ENCODE results near the gene MYO18B. TPM values are rescaled to one million over a fixed set of nuclear protein-coding genes. Genes with fewer than 3 reads are reported as not detected.

Gene MYO18B
- total RNA-seq, 2 experiments from 2014 or later: 1.2 TPM

DNA sequence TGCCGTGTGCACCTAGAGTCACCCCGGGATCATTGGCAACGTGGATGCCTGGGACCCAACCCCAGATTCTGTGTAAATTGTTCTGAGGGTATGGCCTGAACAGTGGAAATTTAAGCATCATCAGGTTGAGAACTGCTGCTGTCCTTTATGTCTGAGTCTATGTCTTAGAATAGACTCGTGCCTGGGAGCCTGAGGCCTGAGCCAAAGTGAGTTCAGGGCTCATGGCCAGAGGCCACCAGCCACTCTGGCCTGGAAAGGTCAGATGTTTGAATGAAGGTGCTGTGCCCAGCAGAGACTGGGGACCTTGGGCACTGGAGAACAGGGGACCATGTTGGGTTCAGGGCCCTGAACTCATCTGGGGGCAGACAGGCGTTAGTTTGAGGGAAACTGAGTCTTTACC is 91.1 kb downstream of the MYO18B start:
- no peaks in the 10 kb centered on the region for H3K36me3 Mint-ChIP-seq (ENCODE audit: low read depth)
- ATAC-seq (no peak), DNase-seq (no peak)
- H3K9me3 Mint-ChIP-seq (ENCODE audit: insufficient read depth): no peaks in the 10 kb centered on the region
- H3K27me3 Mint-ChIP-seq (ENCODE audit: low read depth): no peaks in the 10 kb centered on the region
- H3K27ac Mint-ChIP-seq: no peak overlapping the region
- H3K4me3 Mint-ChIP-seq: no peak overlapping the region
- POLR2A ChIA-PET: no interaction called here
- H3K4me1 Mint-ChIP-seq (ENCODE audit: low read depth): no peaks in the 10 kb centered on the region
- CTCF ChIA-PET: no interaction called here

DNA sequence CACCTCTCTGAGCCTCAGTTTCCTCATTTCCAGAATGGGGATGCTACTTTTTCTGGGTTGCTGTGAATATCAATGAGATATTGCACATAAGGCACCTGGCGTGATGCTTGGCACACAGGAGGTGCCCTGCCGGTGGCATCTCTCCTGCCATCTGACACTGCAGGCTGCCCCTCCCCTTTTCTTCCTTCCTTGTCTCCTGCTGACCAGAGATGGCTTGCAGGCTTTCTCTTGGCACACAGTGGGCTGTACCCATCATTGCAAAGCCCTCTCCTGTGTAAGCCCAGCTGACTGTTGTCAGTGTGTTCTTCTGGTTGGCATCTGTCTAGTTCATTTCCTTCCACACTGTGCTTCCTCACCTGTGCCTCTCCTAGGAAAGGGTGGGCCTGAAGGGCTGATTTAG is 91.7 kb downstream of the MYO18B start:
- no peaks in the 10 kb centered on the region for H3K9me3 Mint-ChIP-seq (ENCODE audit: insufficient read depth)

DNA sequence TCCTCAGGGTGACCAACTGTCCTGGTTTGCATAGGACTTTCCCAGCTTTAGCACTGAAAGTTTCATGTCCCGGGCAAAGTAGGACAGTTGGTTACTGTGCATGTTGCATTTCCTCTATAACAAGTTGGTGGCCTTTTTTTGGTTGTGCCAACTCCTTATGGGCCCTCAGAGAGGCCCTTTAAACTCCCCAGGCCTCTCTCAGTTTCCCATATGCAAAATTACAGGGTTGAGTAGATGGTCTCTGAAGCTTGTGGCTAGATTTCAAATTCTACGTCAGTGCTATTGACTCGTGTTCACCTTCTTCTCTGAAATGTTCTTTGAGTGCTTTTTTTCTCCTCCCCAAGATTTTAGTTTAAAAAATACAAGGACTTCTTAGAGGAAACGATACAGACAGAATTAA is 92.5 kb downstream of the MYO18B start:
- no peaks in the 10 kb centered on the region for H3K27me3 Mint-ChIP-seq (ENCODE audit: low read depth)
- ChIA-PET CTCF (no interaction called here), POLR2A (no interaction called here)
- H3K27ac Mint-ChIP-seq: no peak overlapping the region
- H3K4me1 Mint-ChIP-seq (ENCODE audit: low read depth): no peaks in the 10 kb centered on the region
- no peaks in the 10 kb centered on the region for H3K36me3 Mint-ChIP-seq (ENCODE audit: low read depth)
- ATAC-seq: no peak
- no peak overlapping the region for H3K4me3 Mint-ChIP-seq
- no peak for DNase-seq
- H3K9me3 Mint-ChIP-seq (ENCODE audit: insufficient read depth): no peaks in the 10 kb centered on the region

More for the DNA sequence above, 91.7 kb downstream of the MYO18B start:
- Mint-ChIP-seq H3K4me3 (no peak overlapping the region), H3K27ac (no peak overlapping the region), H3K4me1 (ENCODE audit: low read depth) (no peaks in the 10 kb centered on the region), H3K27me3 (ENCODE audit: low read depth) (no peaks in the 10 kb centered on the region), H3K36me3 (ENCODE audit: low read depth) (no peaks in the 10 kb centered on the region)
- ChIA-PET POLR2A (no interaction called here), CTCF (no interaction called here)
- no peak for ATAC-seq
- no peak for DNase-seq

DNA sequence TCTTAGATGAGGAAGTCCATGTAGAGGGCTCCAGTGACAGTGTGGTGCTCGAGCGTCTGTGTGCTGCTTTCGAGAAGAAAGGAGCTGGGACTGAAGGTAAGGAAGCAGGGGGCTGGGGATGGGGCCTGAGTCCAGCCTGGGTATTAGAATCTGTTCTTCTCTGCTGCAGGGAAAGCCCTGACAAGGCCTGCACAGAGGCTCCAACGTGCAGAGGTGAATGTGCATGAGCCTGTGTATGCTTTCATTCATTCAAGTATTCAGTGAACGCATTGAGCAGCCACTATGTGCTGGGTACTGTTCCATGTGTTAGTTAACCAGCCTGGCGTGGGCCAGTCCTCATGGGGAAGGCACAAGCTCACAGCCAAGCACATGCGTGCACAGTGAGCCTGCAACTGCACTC is 93.4 kb downstream of the MYO18B start:
- Mint-ChIP-seq H3K27me3 (ENCODE audit: low read depth) (no peaks in the 10 kb centered on the region), H3K27ac (no peak overlapping the region), H3K4me1 (ENCODE audit: low read depth) (no peaks in the 10 kb centered on the region), H3K4me3 (no peak overlapping the region), H3K36me3 (ENCODE audit: low read depth) (no peaks in the 10 kb centered on the region), H3K9me3 (ENCODE audit: insufficient read depth) (no peaks in the 10 kb centered on the region)
- ATAC-seq (no peak), DNase-seq (no peak)
- ChIA-PET POLR2A (no interaction called here), CTCF (no interaction called here)

DNA sequence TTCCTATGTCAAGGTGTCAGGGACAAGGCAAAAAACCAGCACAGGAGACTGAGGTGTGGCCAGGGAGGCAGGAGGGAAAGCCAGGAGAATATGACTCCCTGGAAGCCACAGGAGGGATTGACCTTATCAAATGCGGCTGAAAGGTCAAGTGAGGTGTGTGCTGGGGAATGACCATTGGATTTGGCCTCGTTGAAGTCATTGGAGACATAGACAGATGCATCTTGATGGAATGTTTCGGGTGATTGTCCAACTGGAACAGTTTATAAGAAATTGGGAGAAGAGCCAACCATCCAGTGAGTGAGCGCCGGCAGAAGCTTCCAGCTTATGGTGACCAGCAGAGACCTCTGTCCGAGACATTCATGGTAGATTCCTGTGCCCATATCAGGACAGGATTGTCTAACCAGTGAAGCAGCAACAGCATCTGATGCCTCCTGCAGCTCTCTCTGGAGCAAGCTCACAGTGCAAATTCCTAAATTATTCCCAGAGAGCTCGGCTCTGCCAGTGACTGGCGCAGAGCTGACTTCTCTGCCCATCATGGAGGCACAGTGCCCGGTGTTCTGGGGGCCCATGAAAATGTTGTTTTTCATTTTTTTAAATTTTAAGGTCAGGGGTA is 95.4 kb downstream of the MYO18B start:
- DNase-seq (no peak), ATAC-seq (no peak)
- CTCF ChIA-PET: no interaction called here
- POLR2A ChIA-PET: no interaction called here
- Mint-ChIP-seq H3K9me3 (ENCODE audit: insufficient read depth) (no peaks in the 10 kb centered on the region), H3K27me3 (ENCODE audit: low read depth) (no peaks in the 10 kb centered on the region), H3K27ac (no peak overlapping the region), H3K4me1 (ENCODE audit: low read depth) (no peaks in the 10 kb centered on the region), H3K4me3 (no peak overlapping the region), H3K36me3 (ENCODE audit: low read depth) (no peaks in the 10 kb centered on the region)

DNA sequence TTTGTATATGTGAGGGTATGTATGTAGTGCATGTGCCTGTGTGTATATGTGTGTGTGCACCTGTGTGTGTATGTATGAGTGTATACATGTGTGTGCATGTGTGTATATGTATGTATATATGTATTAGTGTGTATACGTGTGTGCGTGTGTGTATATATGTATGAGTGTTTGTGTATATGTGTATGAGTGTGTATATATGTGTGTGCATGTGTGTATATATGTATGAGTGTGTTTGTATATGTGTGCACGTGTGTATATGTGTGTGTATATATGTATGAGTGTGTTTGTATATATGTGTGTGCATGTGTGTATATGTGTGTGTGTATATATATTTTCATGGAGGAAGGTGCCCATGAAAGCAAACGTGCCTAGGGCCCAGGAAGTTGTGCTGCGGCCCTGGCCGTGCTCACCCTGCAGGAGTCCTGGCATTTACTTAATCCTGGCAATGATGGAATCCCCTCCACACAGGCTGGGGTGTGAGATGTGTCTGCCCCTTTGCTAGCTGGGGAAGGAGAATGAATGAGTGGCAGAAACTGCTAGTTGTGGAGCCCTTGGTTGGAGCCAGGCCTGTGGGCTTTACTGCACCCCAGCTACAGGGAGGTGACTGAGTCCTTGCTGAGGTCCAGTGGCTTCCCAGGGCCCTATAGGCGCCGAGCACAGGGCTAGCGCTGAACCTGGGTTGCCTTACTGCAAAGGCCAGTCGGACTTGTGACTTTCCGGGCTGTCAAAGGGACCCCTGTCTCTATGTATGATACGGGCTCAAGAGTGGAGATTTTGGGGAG is 97.2 kb downstream of the MYO18B start:
- ATAC-seq: no peak
- no peaks in the 10 kb centered on the region for H3K9me3 Mint-ChIP-seq (ENCODE audit: insufficient read depth)
- no peaks in the 10 kb centered on the region for H3K4me1 Mint-ChIP-seq (ENCODE audit: low read depth)
- CTCF ChIA-PET: no interaction called here
- H3K36me3 Mint-ChIP-seq (ENCODE audit: low read depth): no peaks in the 10 kb centered on the region
- DNase-seq: no peak
- no peaks in the 10 kb centered on the region for H3K27me3 Mint-ChIP-seq (ENCODE audit: low read depth)
- no peak overlapping the region for H3K27ac Mint-ChIP-seq
- no peak overlapping the region for H3K4me3 Mint-ChIP-seq
- POLR2A ChIA-PET: no interaction called here

DNA sequence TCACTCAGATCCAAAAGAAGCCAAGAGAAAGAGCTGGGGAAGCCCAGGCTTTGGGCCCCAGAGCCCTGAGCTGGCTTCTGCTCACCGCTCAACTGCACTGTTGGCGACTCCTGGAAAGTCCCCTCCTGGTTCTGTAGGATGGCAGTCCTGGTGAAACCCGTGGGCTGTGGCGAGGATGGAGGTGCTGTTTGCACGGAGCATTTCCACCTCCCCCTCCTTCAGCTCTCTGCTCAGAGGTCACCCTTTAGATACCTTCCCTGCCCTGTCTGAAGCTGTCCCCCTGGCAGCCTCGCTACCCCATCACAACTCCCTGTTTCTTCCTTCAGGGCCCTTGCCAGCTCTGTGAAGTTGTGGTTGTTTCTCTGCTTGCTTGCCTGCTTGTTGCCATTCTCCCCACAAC is 97.8 kb downstream of the MYO18B start:
- no peaks in the 10 kb centered on the region for H3K4me1 Mint-ChIP-seq (ENCODE audit: low read depth)
- DNase-seq: no peak
- no peaks in the 10 kb centered on the region for H3K36me3 Mint-ChIP-seq (ENCODE audit: low read depth)
- ChIA-PET CTCF (no interaction called here), POLR2A (no interaction called here)
- no peak overlapping the region for H3K4me3 Mint-ChIP-seq
- no peaks in the 10 kb centered on the region for H3K27me3 Mint-ChIP-seq (ENCODE audit: low read depth)
- H3K9me3 Mint-ChIP-seq (ENCODE audit: insufficient read depth): no peaks in the 10 kb centered on the region
- no peak overlapping the region for H3K27ac Mint-ChIP-seq
- ATAC-seq: no peak

DNA sequence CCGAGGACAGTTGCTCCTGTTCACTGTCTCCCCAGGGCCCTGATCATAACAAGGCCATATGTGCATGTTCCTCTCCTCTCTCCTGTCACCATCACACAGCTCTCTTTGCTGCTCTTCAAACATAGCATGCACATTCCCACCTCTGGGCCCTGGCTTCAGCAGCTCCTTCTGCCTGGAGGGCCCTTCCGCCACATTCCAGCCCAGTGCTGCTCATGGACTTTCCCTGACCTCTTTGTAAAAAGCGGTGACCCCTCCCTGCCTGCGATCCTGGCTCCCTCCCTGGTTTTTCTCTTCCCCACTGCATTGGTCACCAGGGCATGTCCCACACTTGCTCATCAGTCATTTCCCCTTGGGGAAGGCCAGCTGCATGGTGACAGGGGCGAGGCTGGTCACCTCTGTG is 98.2 kb downstream of the MYO18B start:
- H3K9me3 Mint-ChIP-seq (ENCODE audit: insufficient read depth): no peaks in the 10 kb centered on the region
- CTCF ChIA-PET: no interaction called here
- H3K27me3 Mint-ChIP-seq (ENCODE audit: low read depth): no peaks in the 10 kb centered on the region
- POLR2A ChIA-PET: no interaction called here
- H3K4me3 Mint-ChIP-seq: no peak overlapping the region
- no peak for DNase-seq
- no peak for ATAC-seq
- no peaks in the 10 kb centered on the region for H3K4me1 Mint-ChIP-seq (ENCODE audit: low read depth)
- no peak overlapping the region for H3K27ac Mint-ChIP-seq
- H3K36me3 Mint-ChIP-seq (ENCODE audit: low read depth): no peaks in the 10 kb centered on the region

DNA sequence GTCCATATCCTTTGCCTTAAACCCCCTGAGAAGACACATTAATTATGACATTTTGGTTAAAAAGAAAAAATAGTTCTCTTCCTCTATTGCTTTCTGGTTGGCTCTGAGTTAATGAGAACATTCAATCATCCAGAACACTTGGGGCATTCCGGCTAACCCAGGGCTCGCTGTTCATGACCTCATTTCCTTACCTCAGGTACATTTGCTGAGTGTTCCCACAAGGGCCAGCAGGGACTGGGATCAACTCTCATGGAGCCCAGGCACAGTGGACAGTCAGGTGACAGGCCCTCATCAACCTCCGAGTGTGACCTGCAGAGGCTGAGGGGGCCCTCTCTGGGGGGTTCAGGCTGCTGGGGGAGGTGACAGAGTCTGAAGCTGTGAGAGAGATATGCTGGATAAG is 98.9 kb downstream of the MYO18B start:
- Mint-ChIP-seq H3K27ac (no peak overlapping the region), H3K4me3 (no peak overlapping the region)
- POLR2A ChIA-PET: no interaction called here

DNA sequence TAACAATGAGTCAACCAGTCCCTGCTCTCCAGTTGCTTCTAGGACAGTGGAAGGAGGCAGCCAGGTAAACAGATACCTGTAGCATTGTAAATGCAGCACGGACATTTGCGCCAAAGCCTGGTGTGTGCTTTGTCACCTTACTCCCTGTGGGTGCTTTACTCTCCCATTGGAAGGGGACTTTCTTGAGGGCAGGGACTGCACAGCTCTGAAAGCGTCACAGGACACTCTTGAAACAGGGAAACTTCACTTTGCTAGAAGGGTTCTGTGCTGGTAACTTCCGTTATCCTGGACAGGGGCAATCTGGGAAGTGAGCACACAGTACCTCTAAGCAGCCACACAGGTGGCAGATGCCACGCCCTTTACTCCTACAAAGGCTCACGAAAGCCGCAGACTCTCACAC is 99.8 kb downstream of the MYO18B start:
- no peak overlapping the region for H3K27ac Mint-ChIP-seq
- POLR2A ChIA-PET: no interaction called here
- CTCF ChIA-PET: no interaction called here
- no peaks in the 10 kb centered on the region for H3K9me3 Mint-ChIP-seq (ENCODE audit: insufficient read depth)
- no peak overlapping the region for H3K4me3 Mint-ChIP-seq
- no peaks in the 10 kb centered on the region for H3K36me3 Mint-ChIP-seq (ENCODE audit: low read depth)
- ATAC-seq (no peak), DNase-seq (no peak)
- H3K27me3 Mint-ChIP-seq (ENCODE audit: low read depth): no peaks in the 10 kb centered on the region
- H3K4me1 Mint-ChIP-seq (ENCODE audit: low read depth): peaks cover 5% of the 10 kb centered on the region

More for the DNA sequence above, 98.9 kb downstream of the MYO18B start:
- Mint-ChIP-seq H3K27me3 (ENCODE audit: low read depth) (no peaks in the 10 kb centered on the region), H3K4me1 (ENCODE audit: low read depth) (no peaks in the 10 kb centered on the region), H3K9me3 (ENCODE audit: insufficient read depth) (no peaks in the 10 kb centered on the region), H3K36me3 (ENCODE audit: low read depth) (no peaks in the 10 kb centered on the region)
- CTCF ChIA-PET: no interaction called here
- ATAC-seq: no peak
- no peak for DNase-seq

DNA sequence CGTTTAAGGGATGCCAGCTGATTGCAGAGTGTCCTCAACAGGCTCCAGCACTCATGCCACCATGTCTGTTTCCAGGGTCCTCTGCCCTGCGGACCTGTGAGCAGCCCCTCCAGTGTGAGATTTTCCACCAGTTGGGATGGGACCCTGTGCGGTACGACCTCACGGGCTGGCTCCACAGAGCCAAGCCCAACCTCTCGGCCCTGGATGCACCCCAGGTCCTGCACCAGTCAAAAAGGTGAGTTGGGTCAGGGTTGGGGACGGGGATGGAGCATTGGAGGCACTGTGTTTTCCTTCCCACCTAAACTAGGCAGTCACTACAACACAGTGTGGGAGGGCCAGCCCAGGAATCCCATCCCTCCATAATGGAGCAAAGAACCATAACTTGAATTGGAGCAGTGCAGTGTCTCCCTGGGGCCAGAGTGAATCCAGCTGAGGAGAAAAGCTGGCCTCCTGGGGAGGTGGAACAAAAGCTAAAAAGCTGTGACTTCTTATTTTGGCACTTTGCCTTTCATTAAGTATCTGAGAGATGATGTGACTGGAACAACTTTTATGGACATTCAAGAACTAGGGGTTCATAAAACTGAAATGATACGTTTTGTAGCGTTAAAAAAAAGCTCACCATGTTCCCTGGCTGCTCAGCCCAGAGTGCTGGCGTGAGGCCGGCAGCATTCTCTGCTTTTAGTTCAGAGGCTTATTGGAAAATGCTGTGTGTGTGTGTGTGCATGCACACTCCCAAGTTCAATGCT is 101.8 kb downstream of the MYO18B start:
- no peak overlapping the region for H3K27ac Mint-ChIP-seq
- CTCF ChIA-PET: no interaction called here
- H3K4me1 Mint-ChIP-seq (ENCODE audit: low read depth): peaks cover 5% of the 10 kb centered on the region
- no peaks in the 10 kb centered on the region for H3K27me3 Mint-ChIP-seq (ENCODE audit: low read depth)
- H3K36me3 Mint-ChIP-seq (ENCODE audit: low read depth): no peaks in the 10 kb centered on the region
- H3K9me3 Mint-ChIP-seq (ENCODE audit: insufficient read depth): no peaks in the 10 kb centered on the region
- no peak overlapping the region for H3K4me3 Mint-ChIP-seq
- POLR2A ChIA-PET: no interaction called here
- DNase-seq: no peak
- no peak for ATAC-seq

DNA sequence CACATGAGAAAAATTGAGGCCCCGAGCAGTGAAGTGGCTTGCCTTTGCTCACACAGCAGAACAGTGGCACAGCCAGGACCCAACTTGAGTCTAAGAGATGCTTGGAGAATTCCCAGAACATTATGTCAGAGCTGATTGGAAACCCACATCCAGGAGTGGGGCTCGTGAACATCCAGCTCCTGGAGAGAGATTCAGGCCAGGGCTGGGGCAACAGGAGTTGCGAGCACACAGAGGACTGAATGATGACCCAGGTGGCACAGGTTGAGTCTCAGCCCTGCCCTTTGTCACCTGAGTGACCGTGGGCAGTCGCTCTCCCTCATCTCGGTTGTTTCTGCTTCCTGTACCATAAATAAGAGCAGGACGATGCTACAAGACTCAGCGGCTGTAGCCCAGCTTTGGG is 102.6 kb downstream of the MYO18B start:
- H3K27me3 Mint-ChIP-seq (ENCODE audit: low read depth): no peaks in the 10 kb centered on the region
- no peaks in the 10 kb centered on the region for H3K36me3 Mint-ChIP-seq (ENCODE audit: low read depth)
- POLR2A ChIA-PET: no interaction called here
- no peak for ATAC-seq
- H3K4me1 Mint-ChIP-seq (ENCODE audit: low read depth): peaks cover 5% of the 10 kb centered on the region
- peak overlapping the region; percentile 12 for H3K27ac Mint-ChIP-seq
- CTCF ChIA-PET: no interaction called here
- no peak overlapping the region for H3K4me3 Mint-ChIP-seq
- no peaks in the 10 kb centered on the region for H3K9me3 Mint-ChIP-seq (ENCODE audit: insufficient read depth)
- no peak for DNase-seq
